Cardiac muscle cell (in vitro differentiated cells and primary cell): ENCODE results near the gene PTGR2. TPM values are rescaled to one million over a fixed set of nuclear protein-coding genes. Genes with fewer than 3 reads are reported as not detected.

Experiments used
- DNase-seq, 2 donors: peaks; one replicate each; pipeline versions ENCODE4 v3.0.0 to v3.0.0-alpha.2; 2010 to 2017; ENCODE audit warnings: low read depth in 1 of 2, low spot score in 1 of 2
- H3K27ac ChIP-seq: fragments of 200-600 bp; sonication (generic); 2 replicates; pipeline ENCODE4 v1.5.1; 2016
- H3K27me3 ChIP-seq: fragments of 200-600 bp; sonication (generic); 2 replicates; pipeline ENCODE4 v1.6.0; 2016; ENCODE audit warnings: control low read depth
- H3K36me3 ChIP-seq: fragments of 200-600 bp; sonication (generic); 2 replicates; pipeline ENCODE4 v1.5.1; 2016; ENCODE audit warnings: control low read depth
- H3K4me1 ChIP-seq: fragments of 200-600 bp; sonication (generic); 2 replicates; pipeline ENCODE4 v1.8.1; 2017; ENCODE audit warnings: low read depth, mild to moderate bottlenecking, mixed run types
- H3K4me3 ChIP-seq: fragments of 200-600 bp; sonication (generic); 2 replicates; pipeline ENCODE4 v1.5.1; 2016; ENCODE audit warnings: mild to moderate bottlenecking
- H3K9me3 ChIP-seq: fragments of 200-600 bp; sonication (generic); 2 replicates; pipeline ENCODE4 v1.5.1; 2017; ENCODE audit warnings: low read depth, mild to moderate bottlenecking, control low read depth
- CTCF ChIP-seq: IDR thresholded peaks from 2 replicates; pipeline ENCODE4 v1.5.1; 2012; ENCODE audit warnings: low read depth, mild to moderate bottlenecking, low read length
- polyA plus RNA-seq: library from polyadenylated mRNA; unstranded; fragments of >200 nt; fragmentation: Nextera tagmentation; extraction: Ambion mirVana; gene quantifications from 2 replicates; pipeline ENCODE4 v1.2.1, GENCODE V29; 2016
- total RNA-seq: library from RNA; depleted of rRNA; stranded (reverse); fragments of >200 nt; gene quantifications from 2 replicates; pipeline ENCODE4 v1.2.3, GENCODE V29; 2016

Gene PTGR2
- total and polyA plus RNA-seq, 2 experiments from 2014 or later: 13.4 to 16.4 TPM

GRCh38 chr14:73878436-73878835 is 26.8 kb downstream of the PTGR2 start:
- H3K36me3 ChIP-seq: peaks cover 6% of the 10 kb centered on the region
- H3K4me3 ChIP-seq: no peak overlapping the region
- H3K4me1 ChIP-seq: no peaks in the 10 kb centered on the region
- no peak for TF ChIP-seq CTCF
- H3K27me3 ChIP-seq: no peaks in the 10 kb centered on the region
- no peak for DNase-seq
- H3K27ac ChIP-seq: no peak overlapping the region
- no peaks in the 10 kb centered on the region for H3K9me3 ChIP-seq

GRCh38 chr14:73879027-73879426 is 27.4 kb downstream of the PTGR2 start:
- no peak for TF ChIP-seq CTCF
- H3K4me3 ChIP-seq: no peak overlapping the region
- DNase-seq: no peak

GRCh38 chr14:73884438-73885190 is 33.0 kb downstream of the PTGR2 start:
- TF ChIP-seq CTCF: no peak
- H3K27ac ChIP-seq: peak overlapping the region; percentile 19

More at GRCh38 chr14:73879027-73879426, 27.4 kb downstream of the PTGR2 start:
- Histone ChIP-seq H3K27me3 (no peaks in the 10 kb centered on the region), H3K36me3 (peaks cover 6% of the 10 kb centered on the region), H3K9me3 (no peaks in the 10 kb centered on the region), H3K4me1 (no peaks in the 10 kb centered on the region), H3K27ac (no peak overlapping the region)

GRCh38 chr14:73886449-73887317 is 35.1 kb downstream of the PTGR2 start, which contains the start of gene ZNF410:
ZNF410 (plus strand) TSS chr14:73886859; CDS start chr14:73892176, 5,317 bp downstream.
- Histone ChIP-seq H3K4me3 (peak within 1 kb of the TSS; percentile 77), H3K27me3 (no peaks in the 10 kb centered on the region), H3K4me1 (peaks cover 16% of the 10 kb centered on the region), H3K36me3 (no peaks in the 10 kb centered on the region), H3K9me3 (no peaks in the 10 kb centered on the region), H3K27ac (peak within 1 kb of the TSS; percentile 92)
- TF ChIP-seq CTCF: no peak
- DNase-seq: peak; percentile 95 to 99

More at GRCh38 chr14:73884438-73885190, 33.0 kb downstream of the PTGR2 start:
- Histone ChIP-seq H3K36me3 (no peaks in the 10 kb centered on the region), H3K4me3 (no peak overlapping the region), H3K9me3 (no peaks in the 10 kb centered on the region), H3K27me3 (no peaks in the 10 kb centered on the region), H3K4me1 (peaks cover 16% of the 10 kb centered on the region)
- no peak for DNase-seq

GRCh38 chr14:73887318-73887616 is 35.6 kb downstream of the PTGR2 start:
- DNase-seq: peak in 1 of 2 donors; percentile 37
- H3K27ac ChIP-seq: peak overlapping the region; percentile 92
- H3K4me3 ChIP-seq: peak overlapping the region; percentile 77
- no peak for TF ChIP-seq CTCF
- H3K27me3 ChIP-seq: no peaks in the 10 kb centered on the region
- no peaks in the 10 kb centered on the region for H3K36me3 ChIP-seq
- peaks cover 16% of the 10 kb centered on the region for H3K4me1 ChIP-seq
- H3K9me3 ChIP-seq: no peaks in the 10 kb centered on the region
